Measurements from ENCODE around the gene OGFOD3.

GRCh38 chr17:82403662-82404660 is 14.4 kb downstream of the OGFOD3 start:
- no peak for TF ChIP-seq CTCF (IDR thresholded peaks at IDR 0.05 in 4 of 5, conservative IDR thresholded peaks at IDR 0.05 in 1 of 5)
- no peak for TF ChIP-seq POLR2A (IDR thresholded peaks at IDR 0.05)

Measured in gastrocnemius medialis (tissue), 4 donors.